Ishikawa (cell line): ENCODE data around the gene CYBC1.

Experiments used
- CEBPB ChIP-seq: IDR thresholded peaks from 2 replicates; pipeline ENCODE4 v1.6.1; 2012
- EGR1 ChIP-seq: IDR thresholded peaks from 2 replicates; pipeline ENCODE4 v1.6.1; 2012
- EP300 ChIP-seq: IDR thresholded peaks from 2 replicates; pipeline ENCODE4 v1.6.1; 2012; ENCODE audit warnings: borderline replicate concordance
- FOXM1 ChIP-seq: IDR thresholded peaks from 2 replicates; pipeline ENCODE4 v1.6.1; 2012; ENCODE audit warnings: low read depth, borderline replicate concordance
- NFIC ChIP-seq: IDR thresholded peaks from 2 replicates; pipeline ENCODE4 v1.6.1; 2012
- RAD21 ChIP-seq: IDR thresholded peaks from 2 replicates; pipeline ENCODE4 v1.6.1; 2012; ENCODE audit warnings: low read depth
- TAF1 ChIP-seq: IDR thresholded peaks from 2 replicates; pipeline ENCODE4 v1.6.1; 2012; ENCODE audit warnings: low read depth, mild to moderate bottlenecking
- TEAD4 ChIP-seq: IDR thresholded peaks from 2 replicates; pipeline ENCODE4 v1.6.1; 2012
- YY1 ChIP-seq: IDR thresholded peaks from 2 replicates; pipeline ENCODE4 v1.6.1; 2012; ENCODE audit warnings: low read depth
- TF ChIP-seq, protein P1 (sequence below): IDR thresholded peaks from 2 replicates; pipeline ENCODE4 v1.6.1; 2012
- TF ChIP-seq, protein P2 (sequence below): IDR thresholded peaks from 2 replicates; pipeline ENCODE4 v1.6.1; 2012; ENCODE audit warnings: low read depth, mild to moderate bottlenecking
- TF ChIP-seq, protein P3 (sequence below): IDR thresholded peaks from 2 replicates; pipeline ENCODE4 v1.6.1; 2012

DNA sequence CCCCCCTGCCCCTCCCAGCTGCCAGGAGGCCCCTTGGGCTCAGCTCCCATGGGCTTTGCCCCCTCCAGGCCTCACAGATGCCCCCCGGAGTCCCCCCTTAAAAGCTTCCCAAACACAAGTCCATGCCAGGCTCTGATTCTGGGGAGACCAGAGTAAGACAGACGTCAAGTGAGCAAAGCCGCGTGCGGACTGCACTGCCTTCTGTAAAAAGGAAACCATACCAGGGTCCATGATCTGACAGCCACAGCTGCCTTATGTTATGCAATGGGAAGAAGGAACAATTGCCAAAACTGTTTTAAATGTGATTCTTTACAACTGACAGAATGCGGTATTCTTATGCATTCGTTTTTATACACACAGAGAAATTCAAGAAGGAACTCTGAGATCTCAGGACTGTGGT lies 50.3 kb downstream of the CYBC1 start:
- TF ChIP-seq, protein P1, sequence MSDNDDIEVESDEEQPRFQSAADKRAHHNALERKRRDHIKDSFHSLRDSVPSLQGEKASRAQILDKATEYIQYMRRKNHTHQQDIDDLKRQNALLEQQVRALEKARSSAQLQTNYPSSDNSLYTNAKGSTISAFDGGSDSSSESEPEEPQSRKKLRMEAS, result no peak
- TF ChIP-seq TAF1 (no peak), RAD21 (no peak), FOXM1 (no peak), TEAD4 (no peak), CEBPB (no peak), EP300 (no peak), YY1 (no peak), NFIC (no peak), EGR1 (no peak)
- TF ChIP-seq, protein P2, sequence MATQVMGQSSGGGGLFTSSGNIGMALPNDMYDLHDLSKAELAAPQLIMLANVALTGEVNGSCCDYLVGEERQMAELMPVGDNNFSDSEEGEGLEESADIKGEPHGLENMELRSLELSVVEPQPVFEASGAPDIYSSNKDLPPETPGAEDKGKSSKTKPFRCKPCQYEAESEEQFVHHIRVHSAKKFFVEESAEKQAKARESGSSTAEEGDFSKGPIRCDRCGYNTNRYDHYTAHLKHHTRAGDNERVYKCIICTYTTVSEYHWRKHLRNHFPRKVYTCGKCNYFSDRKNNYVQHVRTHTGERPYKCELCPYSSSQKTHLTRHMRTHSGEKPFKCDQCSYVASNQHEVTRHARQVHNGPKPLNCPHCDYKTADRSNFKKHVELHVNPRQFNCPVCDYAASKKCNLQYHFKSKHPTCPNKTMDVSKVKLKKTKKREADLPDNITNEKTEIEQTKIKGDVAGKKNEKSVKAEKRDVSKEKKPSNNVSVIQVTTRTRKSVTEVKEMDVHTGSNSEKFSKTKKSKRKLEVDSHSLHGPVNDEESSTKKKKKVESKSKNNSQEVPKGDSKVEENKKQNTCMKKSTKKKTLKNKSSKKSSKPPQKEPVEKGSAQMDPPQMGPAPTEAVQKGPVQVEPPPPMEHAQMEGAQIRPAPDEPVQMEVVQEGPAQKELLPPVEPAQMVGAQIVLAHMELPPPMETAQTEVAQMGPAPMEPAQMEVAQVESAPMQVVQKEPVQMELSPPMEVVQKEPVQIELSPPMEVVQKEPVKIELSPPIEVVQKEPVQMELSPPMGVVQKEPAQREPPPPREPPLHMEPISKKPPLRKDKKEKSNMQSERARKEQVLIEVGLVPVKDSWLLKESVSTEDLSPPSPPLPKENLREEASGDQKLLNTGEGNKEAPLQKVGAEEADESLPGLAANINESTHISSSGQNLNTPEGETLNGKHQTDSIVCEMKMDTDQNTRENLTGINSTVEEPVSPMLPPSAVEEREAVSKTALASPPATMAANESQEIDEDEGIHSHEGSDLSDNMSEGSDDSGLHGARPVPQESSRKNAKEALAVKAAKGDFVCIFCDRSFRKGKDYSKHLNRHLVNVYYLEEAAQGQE, result no peak
- TF ChIP-seq, protein P3, sequence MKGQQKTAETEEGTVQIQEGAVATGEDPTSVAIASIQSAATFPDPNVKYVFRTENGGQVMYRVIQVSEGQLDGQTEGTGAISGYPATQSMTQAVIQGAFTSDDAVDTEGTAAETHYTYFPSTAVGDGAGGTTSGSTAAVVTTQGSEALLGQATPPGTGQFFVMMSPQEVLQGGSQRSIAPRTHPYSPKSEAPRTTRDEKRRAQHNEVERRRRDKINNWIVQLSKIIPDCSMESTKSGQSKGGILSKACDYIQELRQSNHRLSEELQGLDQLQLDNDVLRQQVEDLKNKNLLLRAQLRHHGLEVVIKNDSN, result no peak
